Stimulated activated CD4-positive, alpha-beta T cell treated with anti-CD3 and anti-CD28 coated beads, Interleukin-12 subunit alpha, Interleukin-12 subunit beta, amount 100 ng/mL, for 24 hours (primary cell): ENCODE results near the gene ATP8B4.

Experiments used
- DNase-seq, 2 experiments: peaks; one replicate each; pipeline ENCODE4 v3.0.0-alpha.2; 2020; ENCODE audit warnings: low read depth in 2 of 2

Gene ATP8B4

DNA sequence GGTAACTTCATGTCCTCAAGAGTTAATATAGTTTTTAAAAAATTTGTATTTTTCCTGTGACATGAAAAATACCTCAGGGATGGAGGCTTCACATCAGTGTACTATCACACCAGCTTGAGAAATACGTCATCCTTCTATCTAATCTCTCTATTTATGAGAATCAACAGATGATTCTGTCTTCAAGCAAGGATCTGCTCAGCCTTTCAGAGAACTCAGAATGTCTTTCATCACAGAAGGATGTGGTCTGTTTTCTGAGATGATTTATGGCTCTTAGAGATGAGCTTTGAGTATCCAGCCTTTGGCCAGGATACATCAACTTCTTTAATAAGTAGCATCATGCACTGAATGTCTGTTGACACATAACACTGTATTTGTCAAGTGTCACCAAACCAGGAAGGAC lies 304.3 kb downstream of the ATP8B4 start:
- no peak for DNase-seq

- DNase-seq: no peak
Measured at GRCh38 chr15:49813625-49814024, 305.4 kb downstream of the ATP8B4 start.

DNA sequence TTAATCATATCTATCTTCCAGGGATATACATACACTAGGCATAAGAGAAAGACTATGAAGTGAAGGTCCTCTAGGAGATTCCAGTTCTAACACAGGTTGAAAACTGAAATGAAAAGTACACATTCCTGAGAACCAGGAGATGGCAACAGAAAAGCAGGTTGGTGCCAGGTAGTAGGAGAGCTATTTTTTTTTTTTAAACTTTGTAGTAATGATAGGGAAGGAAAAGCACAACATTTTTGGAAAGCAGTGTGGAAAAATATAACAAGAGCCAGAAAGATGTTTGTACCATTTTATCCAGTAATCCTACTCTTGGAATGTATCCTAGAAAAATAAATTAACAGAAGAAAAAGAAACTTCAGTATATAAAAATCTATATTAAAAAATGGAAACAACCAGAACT lies 308.3 kb downstream of the ATP8B4 start:
- no peak for DNase-seq

DNA sequence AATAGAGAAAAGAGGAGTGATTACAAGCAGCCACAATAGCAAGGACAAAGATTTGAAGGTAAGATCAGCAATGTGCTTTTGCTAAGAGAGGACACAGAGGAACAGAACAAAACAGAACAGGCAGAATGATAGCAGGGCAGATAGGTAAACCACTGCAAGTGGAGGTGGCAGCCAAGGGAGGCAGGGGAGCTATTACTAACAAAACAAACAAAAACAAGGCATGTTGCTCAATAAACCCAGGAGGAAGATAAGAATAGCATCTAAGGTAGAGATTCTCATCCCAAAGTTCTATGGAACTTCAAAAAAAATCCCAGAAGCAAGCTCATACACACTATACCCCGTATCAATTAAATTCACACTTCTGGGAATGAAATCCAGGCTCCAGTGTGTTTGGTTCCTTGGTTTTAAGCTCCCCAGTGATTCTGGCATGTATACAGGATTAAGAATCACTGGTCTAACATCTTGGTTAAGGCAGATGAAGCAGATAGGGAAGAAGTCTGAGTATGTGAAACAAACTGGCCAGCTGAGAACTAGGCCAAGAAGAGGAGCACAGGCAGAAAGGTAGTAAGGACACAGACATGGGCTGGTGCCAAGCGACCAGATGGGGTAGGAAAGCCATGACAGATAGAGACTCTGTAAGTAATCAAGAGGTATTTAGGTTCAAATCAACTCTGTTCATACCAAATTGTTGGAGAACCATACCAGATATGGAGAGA lies 309.0 kb downstream of the ATP8B4 start:
- DNase-seq: no peak

DNA sequence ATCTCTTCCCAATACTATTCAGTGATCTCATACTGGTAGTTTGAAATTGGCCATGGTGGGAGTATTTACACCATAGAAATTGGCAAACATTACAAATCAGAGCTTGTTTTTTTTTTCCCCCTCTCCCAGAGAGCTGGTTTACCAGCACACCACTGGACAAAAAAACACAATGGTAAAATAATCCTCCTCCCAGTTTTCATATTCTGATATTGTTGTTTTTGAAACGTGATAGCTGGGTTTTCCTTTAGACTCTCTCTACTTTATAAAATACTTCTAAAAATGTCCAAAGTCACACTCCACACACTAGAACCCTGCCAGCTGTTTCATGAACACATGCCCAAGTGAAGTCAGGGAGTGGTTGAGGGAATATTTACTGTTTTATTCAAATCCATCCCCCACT lies 310.7 kb downstream of the ATP8B4 start:
- DNase-seq: no peak
